ENCODE measurements around the gene PCDHB7.
"Not testable (repeated sequence)": the region's sequence is repeated elsewhere in the genome, so short reads cannot be mapped to it uniquely, and the experiment has no call there.

PCDHB7 gene

DNA sequence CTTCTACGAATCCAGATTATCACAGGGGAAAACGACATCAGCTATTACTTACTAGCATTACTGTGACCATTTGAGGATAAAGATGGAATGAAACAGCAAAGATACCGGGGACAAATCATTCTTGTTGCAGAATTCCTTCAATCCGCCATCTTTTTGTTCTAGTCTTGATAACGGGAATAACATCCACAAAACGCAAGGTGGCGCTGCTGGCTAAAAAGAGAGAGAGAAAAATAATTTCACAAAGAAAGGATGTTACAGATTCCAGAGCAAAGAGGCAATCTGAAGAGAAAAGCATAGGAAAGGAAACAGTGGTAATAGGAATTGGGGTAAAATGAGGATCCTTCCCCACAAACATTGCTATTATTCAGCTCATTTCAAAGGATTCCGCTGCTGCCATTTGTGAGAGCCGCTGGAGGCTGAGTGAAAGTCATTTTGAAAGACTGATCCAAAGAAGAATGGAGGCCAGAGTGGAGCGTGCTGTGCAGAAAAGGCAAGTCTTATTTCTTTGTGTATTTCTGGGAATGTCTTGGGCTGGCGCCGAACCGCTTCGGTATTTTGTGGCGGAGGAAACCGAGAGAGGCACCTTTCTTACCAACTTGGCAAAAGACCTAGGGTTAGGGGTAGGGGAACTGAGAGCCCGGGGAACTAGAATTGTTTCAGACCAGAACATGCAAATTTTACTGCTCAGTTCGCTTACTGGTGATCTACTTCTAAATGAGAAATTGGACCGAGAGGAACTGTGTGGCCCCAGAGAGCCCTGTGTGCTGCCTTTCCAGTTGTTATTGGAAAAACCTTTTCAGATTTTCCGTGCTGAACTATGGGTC, at the start of gene PCDHB7:
TSS of gene PCDHB7 (plus strand) at position 264 of the 824 bp plus-strand sequence. CDS start at position 456, 192 bp downstream.
- DNase-seq (ENCODE audit: low spot score) = no peak

DNA sequence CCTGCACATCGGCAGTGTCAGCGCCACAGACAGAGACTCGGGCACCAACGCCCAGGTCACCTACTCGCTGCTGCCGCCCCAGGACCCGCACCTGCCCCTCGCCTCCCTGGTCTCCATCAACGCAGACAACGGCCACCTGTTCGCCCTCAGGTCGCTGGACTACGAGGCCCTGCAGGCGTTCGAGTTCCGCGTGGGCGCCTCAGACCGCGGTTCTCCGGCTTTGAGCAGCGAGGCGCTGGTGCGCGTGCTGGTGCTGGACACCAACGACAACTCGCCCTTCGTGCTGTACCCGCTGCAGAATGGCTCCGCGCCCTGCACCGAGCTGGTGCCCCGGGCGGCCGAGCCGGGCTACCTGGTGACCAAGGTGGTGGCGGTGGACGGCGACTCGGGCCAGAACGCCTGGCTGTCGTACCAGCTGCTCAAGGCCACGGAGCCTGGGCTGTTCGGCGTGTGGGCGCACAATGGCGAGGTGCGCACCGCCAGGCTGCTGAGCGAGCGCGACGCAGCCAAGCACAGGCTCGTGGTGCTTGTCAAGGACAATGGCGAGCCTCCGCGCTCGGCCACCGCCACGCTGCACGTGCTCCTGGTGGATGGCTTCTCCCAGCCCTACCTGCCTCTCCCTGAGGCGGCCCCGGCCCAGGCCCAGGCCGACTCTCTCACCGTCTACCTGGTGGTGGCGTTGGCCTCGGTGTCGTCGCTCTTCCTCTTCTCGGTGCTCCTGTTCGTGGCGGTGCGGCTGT, 48.9 kb upstream of the PCDHB7 start:
- DNase-seq (ENCODE audit: low spot score) = not testable (repeated sequence)

DNA sequence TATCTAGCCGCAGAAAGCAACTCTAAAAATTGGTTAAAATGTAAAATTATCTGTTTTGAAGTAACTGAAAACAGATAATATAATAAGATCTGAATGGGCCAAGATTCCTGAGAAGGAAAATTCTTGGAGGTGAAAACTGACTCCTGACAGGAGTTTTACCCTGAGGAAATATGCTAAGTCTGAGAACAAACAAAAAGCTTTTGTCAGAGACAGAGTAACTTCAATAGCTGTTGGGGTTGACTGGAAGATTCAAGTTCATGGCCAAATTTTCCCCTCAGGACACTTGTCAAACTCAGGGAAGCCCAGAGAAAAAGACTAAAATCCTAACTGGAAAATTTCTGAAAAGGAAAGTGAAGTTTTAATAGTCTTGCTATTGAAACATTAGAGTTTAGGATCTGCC, 45.1 kb upstream of the PCDHB7 start:
- DNase-seq (ENCODE audit: low spot score) = no peak

DNA sequence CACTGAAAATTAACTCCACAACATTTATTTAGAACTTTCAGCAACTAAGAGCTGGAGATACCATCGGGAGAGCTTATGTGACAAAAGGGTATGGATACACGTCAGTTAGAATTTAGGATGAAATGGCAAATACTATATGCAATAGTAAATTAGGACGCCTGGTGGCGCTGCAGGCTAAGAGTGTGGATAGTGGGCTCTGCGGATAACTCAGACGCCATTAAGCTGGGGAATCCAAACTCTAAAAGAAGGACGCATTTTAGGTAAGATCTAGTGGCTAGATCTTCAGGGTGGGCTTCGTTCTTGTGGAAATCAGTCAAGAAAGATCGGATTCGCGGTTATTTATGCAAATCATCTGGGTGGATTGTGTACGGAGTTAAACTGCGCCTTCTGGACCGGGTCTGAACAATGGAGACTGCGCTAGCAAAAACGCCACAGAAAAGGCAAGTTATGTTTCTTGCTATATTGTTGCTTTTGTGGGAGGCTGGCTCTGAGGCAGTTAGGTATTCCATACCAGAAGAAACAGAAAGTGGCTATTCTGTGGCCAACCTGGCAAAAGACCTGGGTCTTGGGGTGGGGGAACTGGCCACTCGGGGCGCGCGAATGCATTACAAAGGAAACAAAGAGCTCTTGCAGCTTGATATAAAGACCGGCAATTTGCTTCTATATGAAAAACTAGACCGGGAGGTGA, 37.3 kb upstream of the PCDHB7 start, which contains the start of gene PCDHB5:
TSS of gene PCDHB5 (plus strand) at position 177 of the 688 bp plus-strand sequence. CDS start at position 406, 229 bp downstream.
- peak; percentile 68 for DNase-seq (ENCODE audit: low spot score)

DNA sequence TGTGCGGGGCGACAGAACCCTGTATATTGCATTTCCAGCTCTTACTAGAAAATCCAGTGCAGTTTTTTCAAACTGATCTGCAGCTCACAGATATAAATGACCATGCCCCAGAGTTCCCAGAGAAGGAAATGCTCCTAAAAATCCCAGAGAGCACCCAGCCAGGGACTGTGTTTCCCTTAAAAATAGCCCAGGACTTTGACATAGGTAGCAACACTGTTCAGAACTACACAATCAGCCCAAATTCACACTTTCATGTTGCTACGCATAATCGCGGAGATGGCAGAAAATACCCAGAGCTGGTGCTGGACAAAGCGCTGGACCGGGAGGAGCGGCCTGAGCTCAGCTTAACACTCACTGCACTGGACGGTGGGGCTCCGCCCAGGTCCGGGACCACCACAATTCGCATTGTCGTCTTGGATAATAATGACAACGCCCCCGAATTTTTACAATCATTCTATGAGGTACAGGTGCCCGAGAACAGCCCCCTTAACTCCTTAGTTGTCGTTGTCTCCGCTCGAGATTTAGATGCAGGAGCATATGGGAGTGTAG, 36.7 kb upstream of the PCDHB7 start:
- DNase-seq (ENCODE audit: low spot score) = no peak

DNA sequence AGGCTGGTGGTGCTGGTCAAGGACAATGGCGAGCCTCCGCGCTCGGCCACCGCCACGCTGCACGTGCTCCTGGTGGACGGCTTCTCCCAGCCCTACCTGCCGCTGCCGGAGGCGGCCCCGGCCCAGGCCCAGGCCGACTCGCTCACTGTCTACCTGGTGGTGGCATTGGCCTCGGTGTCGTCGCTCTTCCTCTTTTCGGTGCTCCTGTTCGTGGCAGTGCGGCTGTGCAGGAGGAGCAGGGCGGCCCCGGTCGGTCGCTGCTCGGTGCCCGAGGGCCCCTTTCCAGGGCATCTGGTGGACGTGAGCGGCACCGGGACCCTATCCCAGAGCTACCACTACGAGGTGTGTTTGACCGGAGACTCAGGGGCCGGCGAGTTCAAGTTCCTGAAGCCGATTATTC, 35.1 kb upstream of the PCDHB7 start:
- DNase-seq (ENCODE audit: low spot score) = not testable (repeated sequence)

DNA sequence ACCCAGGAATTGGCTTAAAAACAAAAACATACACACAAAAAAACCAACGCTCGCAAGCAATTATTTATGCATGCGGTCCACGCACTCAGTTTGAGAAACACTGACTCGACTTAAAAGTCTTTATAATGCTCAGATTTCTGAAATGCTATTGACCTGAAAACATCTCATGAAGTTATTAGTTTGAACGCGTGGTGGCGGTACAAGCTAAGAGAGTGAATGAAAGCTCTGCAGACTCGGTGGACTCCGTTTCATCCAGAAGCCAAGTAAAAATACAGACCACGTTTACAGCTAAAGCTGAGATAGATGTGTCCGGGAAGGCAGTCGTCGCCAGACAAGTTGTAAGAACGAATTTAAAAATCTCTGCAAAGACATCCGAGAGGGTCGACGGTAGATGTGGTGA, 22.6 kb upstream of the PCDHB7 start, which contains the start of gene PCDHB6:
TSS of gene PCDHB6 (plus strand) at position 246 of the 400 bp plus-strand sequence. CDS start 201 bp downstream, outside the sequence.
- DNase-seq (ENCODE audit: low spot score) = no peak

DNA sequence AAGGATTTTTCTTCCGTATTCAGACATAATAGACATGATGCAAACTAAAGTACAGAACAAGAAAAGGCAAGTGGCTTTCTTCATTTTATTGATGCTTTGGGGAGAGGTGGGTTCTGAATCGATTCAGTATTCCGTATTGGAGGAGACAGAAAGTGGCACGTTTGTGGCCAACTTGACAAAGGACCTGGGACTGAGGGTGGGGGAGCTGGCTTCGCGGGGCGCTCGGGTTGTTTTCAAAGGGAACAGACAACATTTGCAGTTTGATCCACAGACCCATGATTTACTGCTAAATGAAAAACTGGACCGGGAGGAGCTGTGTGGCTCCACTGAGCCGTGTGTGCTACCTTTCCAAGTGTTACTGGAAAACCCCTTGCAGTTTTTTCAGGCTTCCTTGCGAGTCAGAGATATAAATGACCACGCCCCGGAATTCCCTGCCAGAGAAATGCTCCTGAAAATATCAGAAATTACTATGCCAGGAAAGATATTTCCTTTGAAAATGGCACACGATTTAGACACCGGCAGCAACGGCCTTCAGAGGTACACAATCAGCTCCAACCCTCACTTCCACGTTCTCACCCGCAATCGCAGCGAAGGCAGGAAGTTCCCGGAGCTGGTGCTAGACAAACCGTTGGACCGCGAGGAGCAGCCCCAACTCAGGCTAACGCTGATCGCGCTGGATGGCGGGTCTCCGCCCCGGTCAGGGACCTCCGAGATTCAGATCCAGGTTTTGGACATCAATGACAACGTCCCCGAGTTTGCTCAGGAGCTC, 22.0 kb upstream of the PCDHB7 start:
- DNase-seq (ENCODE audit: low spot score) = no peak

DNA sequence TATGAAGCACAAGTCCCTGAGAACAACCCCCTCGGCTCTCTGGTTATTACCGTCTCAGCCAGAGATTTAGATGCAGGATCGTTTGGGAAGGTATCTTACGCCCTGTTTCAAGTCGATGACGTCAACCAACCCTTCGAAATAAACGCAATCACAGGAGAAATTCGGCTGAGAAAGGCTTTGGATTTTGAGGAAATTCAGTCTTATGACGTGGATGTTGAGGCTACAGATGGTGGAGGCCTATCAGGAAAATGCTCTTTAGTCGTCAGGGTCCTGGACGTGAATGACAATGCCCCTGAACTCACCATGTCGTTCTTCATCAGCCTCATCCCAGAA, 21.5 kb upstream of the PCDHB7 start:
- DNase-seq (ENCODE audit: low spot score) = no peak

DNA sequence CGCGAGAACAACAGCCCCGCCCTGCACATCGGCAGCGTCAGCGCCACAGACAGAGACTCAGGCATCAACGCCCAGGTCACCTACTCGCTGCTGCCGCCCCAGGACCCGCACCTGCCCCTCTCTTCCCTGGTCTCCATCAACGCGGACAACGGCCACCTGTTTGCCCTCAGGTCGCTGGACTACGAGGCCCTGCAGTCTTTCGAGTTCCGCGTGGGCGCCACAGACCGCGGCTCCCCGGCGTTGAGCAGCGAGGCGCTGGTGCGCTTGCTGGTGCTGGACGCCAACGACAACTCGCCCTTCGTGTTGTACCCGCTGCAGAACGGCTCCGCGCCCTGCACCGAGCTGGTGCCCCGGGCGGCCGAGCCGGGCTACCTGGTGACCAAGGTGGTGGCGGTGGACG, 20.8 kb upstream of the PCDHB7 start:
- DNase-seq (ENCODE audit: low spot score) = not testable (repeated sequence)

DNA sequence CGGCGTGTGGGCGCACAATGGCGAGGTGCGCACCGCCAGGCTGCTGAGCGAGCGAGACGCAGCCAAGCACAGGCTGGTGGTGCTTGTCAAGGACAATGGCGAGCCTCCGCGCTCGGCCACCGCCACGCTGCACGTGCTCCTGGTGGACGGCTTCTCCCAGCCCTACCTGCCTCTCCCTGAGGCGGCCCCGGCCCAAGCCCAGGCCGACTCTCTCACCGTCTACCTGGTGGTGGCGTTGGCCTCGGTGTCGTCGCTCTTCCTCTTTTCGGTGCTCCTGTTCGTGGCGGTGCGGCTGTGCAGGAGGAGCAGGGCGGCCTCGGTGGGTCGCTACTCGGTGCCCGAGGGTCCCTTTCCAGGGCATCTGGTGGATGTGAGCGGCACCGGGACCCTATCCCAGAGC, 20.3 kb upstream of the PCDHB7 start:
- DNase-seq (ENCODE audit: low spot score) = not testable (repeated sequence)

DNA sequence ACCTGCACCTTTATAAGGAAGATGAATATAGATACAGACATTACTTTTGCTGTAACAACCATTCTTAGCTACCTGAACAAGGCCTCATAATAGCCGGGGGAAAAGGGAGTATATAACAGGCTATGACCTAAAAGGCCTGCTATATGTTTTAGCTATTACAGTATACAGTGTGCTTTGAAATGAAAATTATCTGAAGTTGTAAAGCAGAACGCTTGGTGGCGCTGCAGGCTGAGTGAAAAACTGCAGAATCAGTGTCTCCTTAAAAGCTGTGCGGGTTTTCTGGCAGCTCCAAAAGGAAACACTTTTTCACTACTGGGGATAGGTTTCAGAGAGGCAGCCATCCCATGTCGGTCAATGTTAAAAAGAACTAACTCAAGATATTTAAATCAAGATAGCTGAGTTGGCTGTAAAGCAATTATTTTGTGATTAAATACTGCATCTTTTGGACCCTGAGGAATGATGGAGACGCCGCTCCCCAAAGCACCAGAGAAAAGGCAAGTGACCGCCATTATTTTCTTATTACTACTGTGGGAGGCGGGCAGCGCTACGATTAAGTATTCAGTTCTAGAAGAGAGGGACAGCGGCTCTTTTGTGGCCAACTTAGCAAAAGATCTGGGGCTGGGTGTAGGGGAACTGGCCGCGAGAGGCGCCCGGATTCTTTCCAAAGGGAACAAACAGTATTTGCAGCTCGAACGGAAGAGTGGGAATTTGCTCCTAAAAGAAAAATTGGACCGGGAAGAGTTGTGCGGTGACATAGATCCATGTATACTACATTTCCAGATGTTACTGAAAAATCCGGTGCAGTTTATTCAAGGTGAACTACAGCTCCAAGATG, 16.7 kb upstream of the PCDHB7 start:
- no peak for DNase-seq (ENCODE audit: low spot score)

DNA sequence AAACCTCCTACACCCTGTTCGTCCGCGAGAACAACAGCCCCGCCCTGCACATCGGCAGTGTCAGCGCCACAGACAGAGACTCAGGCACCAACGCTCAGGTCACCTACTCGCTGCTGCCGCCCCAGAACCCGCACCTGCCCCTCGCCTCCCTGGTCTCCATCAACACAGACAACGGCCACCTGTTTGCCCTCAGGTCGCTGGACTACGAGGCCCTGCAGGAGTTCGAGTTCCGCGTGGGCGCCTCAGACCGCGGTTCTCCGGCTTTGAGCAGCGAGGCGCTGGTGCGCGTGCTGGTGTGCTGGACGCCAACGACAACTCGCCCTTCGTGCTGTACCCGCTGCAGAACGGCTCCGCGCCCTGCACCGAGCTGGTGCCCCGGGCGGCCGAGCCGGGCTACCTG, 15.1 kb upstream of the PCDHB7 start:
- not testable (repeated sequence) for DNase-seq (ENCODE audit: low spot score)

DNA sequence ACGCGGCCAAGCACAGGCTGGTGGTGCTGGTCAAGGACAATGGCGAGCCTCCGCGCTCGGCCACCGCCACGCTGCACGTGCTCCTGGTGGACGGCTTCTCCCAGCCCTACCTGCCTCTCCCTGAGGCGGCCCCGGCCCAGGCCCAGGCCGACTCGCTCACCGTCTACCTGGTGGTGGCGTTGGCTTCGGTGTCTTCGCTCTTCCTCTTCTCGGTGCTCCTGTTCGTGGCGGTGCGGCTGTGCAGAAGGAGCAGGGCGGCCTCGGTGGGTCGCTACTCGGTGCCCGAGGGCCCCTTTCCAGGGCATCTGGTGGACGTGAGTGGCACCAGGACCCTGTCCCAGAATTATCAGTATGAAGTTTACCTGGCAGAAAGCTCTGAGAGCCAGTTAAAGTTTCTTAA, 14.5 kb upstream of the PCDHB7 start:
- not testable (repeated sequence) for DNase-seq (ENCODE audit: low spot score)

DNA sequence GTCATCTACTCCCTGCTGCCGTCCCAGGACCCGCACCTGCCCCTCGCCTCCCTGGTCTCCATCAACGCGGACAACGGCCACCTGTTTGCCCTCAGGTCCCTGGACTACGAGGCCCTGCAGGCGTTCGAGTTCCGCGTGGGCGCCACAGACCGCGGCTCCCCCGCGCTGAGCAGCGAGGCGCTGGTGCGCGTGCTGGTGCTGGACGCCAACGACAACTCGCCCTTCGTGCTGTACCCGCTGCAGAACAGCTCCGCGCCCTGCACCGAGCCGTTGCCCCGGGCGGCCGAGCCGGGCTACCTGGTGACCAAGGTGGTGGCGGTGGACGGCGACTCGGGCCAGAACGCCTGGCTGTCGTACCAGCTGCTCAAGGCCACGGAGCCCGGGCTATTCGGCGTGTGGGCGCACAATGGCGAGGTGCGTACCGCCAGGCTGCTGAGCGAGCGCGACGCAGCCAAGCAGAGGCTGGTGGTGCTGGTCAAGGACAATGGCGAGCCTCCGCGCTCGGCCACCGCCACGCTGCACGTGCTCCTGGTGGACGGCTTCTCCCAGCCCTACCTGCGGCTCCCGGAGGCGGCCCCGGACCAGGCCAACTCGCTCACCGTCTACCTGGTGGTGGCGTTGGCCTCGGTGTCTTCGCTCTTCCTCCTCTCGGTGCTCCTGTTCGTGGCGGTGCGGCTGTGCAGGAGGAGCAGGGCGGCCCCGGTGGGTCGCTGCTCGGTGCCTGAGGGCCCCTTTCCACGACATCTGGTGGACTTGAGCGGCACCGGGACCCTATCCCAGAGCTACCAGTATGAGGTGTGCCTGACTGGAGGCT, 2.1 kb downstream of the PCDHB7 start:
- DNase-seq (ENCODE audit: low spot score) = not testable (repeated sequence)

DNA sequence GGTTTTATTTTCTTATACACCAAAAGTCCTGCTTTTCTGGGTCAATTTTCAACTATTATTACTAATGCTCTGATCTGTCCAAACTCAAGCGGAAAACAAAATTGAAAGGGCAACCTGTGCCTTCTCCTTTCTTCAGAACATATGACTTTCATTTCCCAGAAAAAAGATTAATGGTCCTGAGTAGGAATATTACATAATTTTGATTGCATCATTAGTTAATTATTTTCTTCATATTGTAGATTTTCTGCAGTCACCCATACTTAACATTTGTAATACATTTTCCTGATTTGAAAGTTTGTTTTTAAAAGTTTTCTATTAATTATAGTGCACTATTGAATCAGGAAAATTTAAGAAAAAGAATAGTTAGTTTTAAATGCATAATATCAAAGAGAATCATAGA, 3.5 kb downstream of the PCDHB7 start:
- no peak for DNase-seq (ENCODE audit: low spot score)

DNA sequence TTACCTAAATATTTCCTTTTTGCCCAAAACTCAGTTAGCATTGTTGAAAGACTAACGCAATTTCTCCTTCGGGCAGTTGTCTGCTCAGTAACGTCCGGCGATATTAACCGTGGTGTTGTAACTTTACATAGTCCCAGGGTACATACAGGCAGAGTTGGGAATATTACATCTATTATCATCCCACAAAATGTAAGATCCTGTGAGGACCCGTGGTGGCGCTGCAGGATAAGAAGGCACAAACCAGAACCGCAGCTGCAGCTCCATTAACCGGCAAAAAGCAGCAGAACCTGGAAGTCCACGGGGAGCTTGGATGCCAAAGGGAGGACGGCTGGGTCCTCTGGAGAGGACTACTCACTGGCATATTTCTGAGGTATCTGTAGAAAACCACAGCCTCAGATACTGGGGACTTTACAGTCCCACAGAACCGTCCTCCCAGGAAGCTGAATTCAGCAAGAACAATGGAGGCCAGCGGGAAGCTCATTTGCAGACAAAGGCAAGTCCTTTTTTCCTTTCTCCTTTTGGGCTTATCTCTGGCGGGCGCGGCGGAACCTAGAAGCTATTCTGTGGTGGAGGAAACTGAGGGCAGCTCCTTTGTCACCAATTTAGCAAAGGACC, 5.2 kb downstream of the PCDHB7 start, which contains the start of gene PCDHB8:
TSS of gene PCDHB8 (plus strand) at position 214 of the 615 bp plus-strand sequence. CDS start at position 459, 245 bp downstream.
- not testable (repeated sequence) for DNase-seq (ENCODE audit: low spot score)

DNA sequence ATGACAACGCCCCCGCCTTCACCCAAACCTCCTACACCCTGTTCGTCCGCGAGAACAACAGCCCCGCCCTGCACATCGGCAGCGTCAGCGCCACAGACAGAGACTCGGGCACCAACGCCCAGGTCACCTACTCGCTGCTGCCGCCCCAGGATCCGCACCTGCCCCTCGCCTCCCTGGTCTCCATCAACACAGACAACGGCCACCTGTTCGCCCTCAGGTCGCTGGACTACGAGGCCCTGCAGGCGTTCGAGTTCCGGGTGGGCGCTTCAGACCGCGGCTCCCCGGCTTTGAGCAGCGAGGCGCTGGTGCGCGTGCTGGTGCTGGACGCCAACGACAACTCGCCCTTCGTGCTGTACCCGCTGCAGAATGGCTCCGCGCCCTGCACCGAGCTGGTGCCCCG, 6.9 kb downstream of the PCDHB7 start:
- DNase-seq (ENCODE audit: low spot score) = not testable (repeated sequence)

DNA sequence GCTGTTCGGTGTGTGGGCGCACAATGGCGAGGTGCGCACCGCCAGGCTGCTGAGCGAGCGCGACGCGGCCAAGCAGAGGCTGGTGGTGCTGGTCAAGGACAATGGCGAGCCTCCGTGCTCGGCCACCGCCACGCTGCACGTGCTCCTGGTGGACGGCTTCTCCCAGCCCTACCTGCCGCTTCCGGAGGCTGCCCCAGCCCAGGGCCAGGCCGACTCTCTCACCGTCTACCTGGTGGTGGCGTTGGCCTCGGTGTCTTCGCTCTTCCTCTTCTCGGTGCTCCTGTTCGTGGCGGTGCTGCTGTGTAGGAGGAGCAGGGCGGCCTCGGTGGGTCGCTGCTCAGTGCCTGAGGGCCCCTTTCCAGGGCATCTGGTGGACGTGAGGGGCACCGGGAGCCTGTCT, 7.4 kb downstream of the PCDHB7 start:
- not testable (repeated sequence) for DNase-seq (ENCODE audit: low spot score)
